A673 (cell line): Measurements from ENCODE around the gene ZNF763. TPM values are rescaled to one million over a fixed set of nuclear protein-coding genes. Genes with fewer than 3 reads are reported as not detected.
"Not testable (repeated sequence)": the region's sequence is repeated elsewhere in the genome, so short reads cannot be mapped to it uniquely, and the experiment has no call there.

Experiments
- BruUV-seq: library from RNA; stranded (reverse); fragments of 400-500 nt; replicated peaks from 2 replicates; lab custom pipeline; 2021; lab: Mats Ljungman, UMichigan
- CTCF ChIA-PET: fragments of 300-600 bp; sonication (Branson Sonifier 250); formaldehyde crosslinking; loops from one replicate; lab custom pipeline; 2022; ENCODE audit warnings: antibody characterized with exemption; lab: Charles Lee
- POLR2A ChIA-PET: fragments of 300-600 bp; sonication (Branson Sonifier 250); formaldehyde crosslinking; loops from one replicate; lab custom pipeline; 2022; ENCODE audit warnings: antibody characterized with exemption; ENCODE audit not compliant: low non-redundant PET; lab: Charles Lee
- DNase-seq: peaks from one replicate; pipeline ENCODE4 v3.0.0-alpha.2; 2015; ENCODE audit warnings: low spot score
- H3K27ac ChIP-seq: fragments of 200-600 bp; sonication (generic); 2 replicates; pipeline ENCODE4 v1.5.1; 2016; ENCODE audit warnings: mixed run types, low read depth, mild to moderate bottlenecking, mixed read lengths, antibody characterized with exemption, low read length; ENCODE audit not compliant: poor library complexity, severe bottlenecking
- H3K27me3 ChIP-seq: fragments of 200-600 bp; sonication (generic); replicated peaks from 2 replicates; pipeline ENCODE4 v1.6.1; 2017; ENCODE audit warnings: mixed run types, low read depth, mild to moderate bottlenecking, mixed read lengths, antibody characterized with exemption, low read length; ENCODE audit not compliant: insufficient read depth, poor library complexity
- H3K36me3 ChIP-seq: fragments of 200-600 bp; sonication (generic); 2 replicates; pipeline ENCODE4 v1.6.1; 2016; ENCODE audit warnings: mixed run types, mild to moderate bottlenecking, mixed read lengths, antibody characterized with exemption, low read length; ENCODE audit not compliant: insufficient read depth, poor library complexity, severe bottlenecking
- H3K4me1 ChIP-seq: fragments of 200-600 bp; sonication (generic); 2 replicates; pipeline ENCODE4 v1.6.1; 2017; ENCODE audit warnings: mixed run types, mild to moderate bottlenecking, mixed read lengths, antibody characterized with exemption, low read length; ENCODE audit not compliant: insufficient read depth, poor library complexity, severe bottlenecking
- H3K4me3 ChIP-seq: fragments of 200-600 bp; sonication (generic); 2 replicates; pipeline ENCODE4 v1.5.1; 2016; ENCODE audit warnings: low read depth, mixed run types, mild to moderate bottlenecking, mixed read lengths, low read length; ENCODE audit not compliant: poor library complexity, severe bottlenecking
- H3K9me3 ChIP-seq: fragments of 200-600 bp; sonication (generic); 2 replicates; pipeline ENCODE4 v1.6.1; 2016; ENCODE audit warnings: mixed run types, low read depth, mild to moderate bottlenecking, mixed read lengths, antibody characterized with exemption, low read length; ENCODE audit not compliant: poor library complexity, severe bottlenecking
- EZH2 ChIP-seq: fragments of 200-600 bp; sonication (generic); IDR thresholded peaks from 2 replicates; pipeline ENCODE4 v1.6.1; 2017; ENCODE audit warnings: borderline replicate concordance, low read depth, mild to moderate bottlenecking, mixed read lengths, antibody characterized with exemption, low read length; ENCODE audit not compliant: poor library complexity, severe bottlenecking
- intact Hi-C: fragments of 100-400 bp; cut with micrococcal nuclease; formaldehyde crosslinking; loops from one replicate; pipeline ENCODE4 v1.10.0; 2022; ENCODE audit not compliant: unreplicated experiment
- total RNA-seq: library from RNA; stranded (reverse); gene quantifications from 2 replicates; pipeline ENCODE4 v1.2.3, GENCODE V29; 2021
- TF ChIP-seq, protein P1 (sequence below): fragments of 300-800, 200-600 bp; sonication (generic); conservative IDR thresholded peaks from 2 replicates; pipeline ENCODE4 v1.5.1; 2017; ENCODE audit warnings: low read depth, mild to moderate bottlenecking, antibody characterized with exemption, low read length, moderate library complexity, mixed read lengths

ZNF763 gene
- total RNA-seq, 1 experiment from 2014 or later = not detected

DNA sequence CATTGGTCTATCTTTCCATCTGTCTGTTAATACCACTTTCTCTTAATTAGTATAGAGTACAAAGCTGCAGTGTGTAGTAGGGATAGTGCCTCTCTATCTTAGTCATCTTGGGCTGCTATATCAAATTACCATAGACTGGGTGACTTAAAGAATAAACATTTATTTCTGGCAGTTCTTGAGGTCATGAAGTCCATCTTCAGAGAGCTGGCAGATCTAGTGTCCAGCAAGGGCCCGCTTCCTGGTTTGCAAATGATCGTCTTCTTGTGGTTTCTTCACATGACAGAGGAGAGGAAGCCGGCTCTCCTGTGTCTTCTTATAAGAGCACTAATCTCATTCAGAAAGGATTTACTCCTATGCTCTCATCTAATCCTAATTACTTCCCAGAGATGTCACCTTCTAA is 33.8 kb upstream of the ZNF763 start:
- CTCF ChIA-PET = no interaction called here
- Histone ChIP-seq H3K27ac (no peak overlapping the region), H3K4me1 (no peaks in the 10 kb centered on the region), H3K36me3 (peaks cover 12% of the 10 kb centered on the region), H3K4me3 (no peak overlapping the region), H3K9me3 (peaks cover 14% of the 10 kb centered on the region), H3K27me3 (no peaks in the 10 kb centered on the region)
- TF ChIP-seq, protein P1, sequence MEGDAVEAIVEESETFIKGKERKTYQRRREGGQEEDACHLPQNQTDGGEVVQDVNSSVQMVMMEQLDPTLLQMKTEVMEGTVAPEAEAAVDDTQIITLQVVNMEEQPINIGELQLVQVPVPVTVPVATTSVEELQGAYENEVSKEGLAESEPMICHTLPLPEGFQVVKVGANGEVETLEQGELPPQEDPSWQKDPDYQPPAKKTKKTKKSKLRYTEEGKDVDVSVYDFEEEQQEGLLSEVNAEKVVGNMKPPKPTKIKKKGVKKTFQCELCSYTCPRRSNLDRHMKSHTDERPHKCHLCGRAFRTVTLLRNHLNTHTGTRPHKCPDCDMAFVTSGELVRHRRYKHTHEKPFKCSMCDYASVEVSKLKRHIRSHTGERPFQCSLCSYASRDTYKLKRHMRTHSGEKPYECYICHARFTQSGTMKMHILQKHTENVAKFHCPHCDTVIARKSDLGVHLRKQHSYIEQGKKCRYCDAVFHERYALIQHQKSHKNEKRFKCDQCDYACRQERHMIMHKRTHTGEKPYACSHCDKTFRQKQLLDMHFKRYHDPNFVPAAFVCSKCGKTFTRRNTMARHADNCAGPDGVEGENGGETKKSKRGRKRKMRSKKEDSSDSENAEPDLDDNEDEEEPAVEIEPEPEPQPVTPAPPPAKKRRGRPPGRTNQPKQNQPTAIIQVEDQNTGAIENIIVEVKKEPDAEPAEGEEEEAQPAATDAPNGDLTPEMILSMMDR = no peak
- no peak for TF ChIP-seq EZH2
- no peak for DNase-seq
- POLR2A ChIA-PET = no interaction called here
- intact Hi-C loops = no loop called here
- no TSS peak for BruUV-seq

DNA sequence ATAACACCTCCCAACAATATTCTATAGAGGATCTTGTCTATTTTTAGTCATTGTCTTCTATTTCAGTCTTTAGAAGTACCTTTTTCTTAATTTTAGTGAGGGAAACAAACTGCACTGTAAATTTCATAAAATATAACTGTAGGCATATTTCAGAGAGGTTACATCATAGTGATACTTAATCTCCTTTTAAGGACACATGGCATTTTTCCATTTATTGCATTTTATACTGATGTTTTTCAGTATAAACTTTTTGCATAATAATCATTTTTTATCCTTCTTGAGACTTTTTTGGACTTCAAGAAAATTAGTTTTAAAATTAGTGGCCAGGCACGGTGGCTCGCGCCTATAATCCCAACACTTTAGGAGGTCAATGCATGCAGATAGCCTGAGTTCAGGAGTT is 33.3 kb upstream of the ZNF763 start:
- Histone ChIP-seq H3K27me3 (no peaks in the 10 kb centered on the region), H3K36me3 (peaks cover 12% of the 10 kb centered on the region), H3K9me3 (peaks cover 14% of the 10 kb centered on the region), H3K27ac (no peak overlapping the region), H3K4me3 (no peak overlapping the region), H3K4me1 (no peaks in the 10 kb centered on the region)
- intact Hi-C loops = no loop called here
- BruUV-seq = no TSS peak
- no peak for DNase-seq
- ChIA-PET CTCF (no interaction called here), POLR2A (no interaction called here)
- no peak for TF ChIP-seq EZH2
- TF ChIP-seq, protein P1 = no peak

DNA sequence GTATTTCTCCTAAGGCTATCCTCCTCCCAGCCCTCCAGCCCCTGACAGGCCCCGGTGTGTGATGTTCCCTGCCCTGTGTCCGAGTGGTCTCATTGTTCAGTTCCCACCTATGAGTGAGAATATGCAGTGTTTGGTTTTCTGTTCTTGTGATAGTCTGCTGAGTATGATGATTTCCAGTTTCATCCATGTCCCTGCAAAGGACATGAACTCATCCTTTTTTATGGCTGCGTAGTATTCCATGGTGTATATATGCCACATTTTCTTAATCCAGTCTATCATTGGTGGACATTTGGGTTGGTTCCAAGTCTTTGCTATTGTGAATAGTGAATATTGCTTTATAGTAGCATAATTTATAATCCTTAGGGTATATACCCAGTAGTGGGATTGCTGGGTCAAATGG is 29.0 kb upstream of the ZNF763 start:
- POLR2A ChIA-PET, CTCF ChIA-PET, BruUV-seq: not testable (repeated sequence)

DNA sequence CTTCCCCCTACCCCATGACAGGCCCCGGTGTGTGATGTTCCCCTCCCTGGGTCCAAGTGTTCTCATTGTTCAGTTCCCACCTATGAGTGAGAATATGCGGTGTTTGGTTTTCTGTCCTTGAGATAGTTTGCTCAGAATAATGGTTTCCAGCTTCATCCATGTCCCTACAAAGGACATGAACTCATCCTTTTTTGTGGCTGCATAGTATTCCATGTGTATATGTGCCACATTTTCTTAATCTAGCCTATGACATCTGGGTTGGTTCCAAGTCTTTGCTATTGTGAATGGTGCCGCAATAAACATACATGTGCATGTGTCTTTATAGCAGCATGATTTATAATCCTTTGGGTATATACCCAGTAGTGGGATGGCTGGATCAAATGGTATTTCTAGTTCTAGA is 26.5 kb upstream of the ZNF763 start:
- H3K27ac ChIP-seq, H3K27me3 ChIP-seq, H3K4me1 ChIP-seq, DNase-seq, intact Hi-C loops, H3K4me3 ChIP-seq, CTCF ChIA-PET, H3K36me3 ChIP-seq, POLR2A ChIA-PET, BruUV-seq: not testable (repeated sequence)
- H3K9me3 ChIP-seq = peaks cover 42% of the 10 kb centered on the region

More for the DNA sequence above, 29.0 kb upstream of the ZNF763 start:
- DNase-seq, H3K4me1 ChIP-seq, H3K27me3 ChIP-seq, H3K4me3 ChIP-seq, H3K36me3 ChIP-seq, intact Hi-C loops, H3K27ac ChIP-seq: not testable (repeated sequence)
- peaks cover 24% of the 10 kb centered on the region for H3K9me3 ChIP-seq

DNA sequence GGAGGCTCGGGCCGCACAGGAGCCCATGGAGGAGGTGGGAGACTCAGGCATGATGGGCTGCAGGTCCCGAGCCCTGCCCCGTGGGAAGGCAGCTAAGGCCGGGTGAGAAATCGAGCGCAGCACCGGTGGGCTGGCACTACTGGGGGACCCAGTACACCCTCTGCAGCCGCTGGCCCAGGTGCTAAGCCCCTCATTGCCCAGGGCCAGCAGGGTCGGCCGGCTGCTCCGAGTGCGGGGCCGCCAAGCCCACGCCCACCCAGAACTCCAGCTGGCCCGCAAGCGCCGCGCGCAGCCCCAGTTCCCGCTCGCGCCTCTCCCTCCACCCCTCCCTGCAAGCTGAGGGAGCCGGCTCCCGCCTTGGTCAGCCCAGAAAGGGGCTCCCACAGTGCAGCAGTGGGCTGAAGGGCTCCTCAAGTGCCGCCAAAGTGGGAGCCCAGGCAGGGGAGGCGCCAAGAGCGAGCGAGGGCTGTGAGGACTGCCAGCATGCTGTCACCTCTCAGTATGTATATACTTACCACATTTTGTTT is 23.4 kb upstream of the ZNF763 start:
- POLR2A ChIA-PET, H3K4me1 ChIP-seq, H3K4me3 ChIP-seq, H3K27me3 ChIP-seq, H3K27ac ChIP-seq, intact Hi-C loops, DNase-seq, BruUV-seq, CTCF ChIA-PET: not testable (repeated sequence)
- Histone ChIP-seq H3K36me3 (peaks cover 10% of the 10 kb centered on the region), H3K9me3 (peaks cover 63% of the 10 kb centered on the region)
